Measurements from ENCODE around the gene ACAP3. TPM values are rescaled to one million over a fixed set of nuclear protein-coding genes. Genes with fewer than 3 reads are reported as not detected.
A peak's percentile ranks its signal among the peaks of the same experiment; 100 is the strongest.

Gene ACAP3
- total and polyA plus RNA-seq, 4 donors = 2.7 to 24.8 (median 15.0) TPM

GRCh38 chr1:1356166-1356795, 48.6 kb upstream of the ACAP3 start:
- TF ChIP-seq HNF4G (IDR thresholded peaks at IDR 0.05) (no peak), RXRA (IDR thresholded peaks at IDR 0.05) (no peak), FOXA2 (IDR thresholded peaks at IDR 0.05) (no peak), NR2F2 (IDR thresholded peaks at IDR 0.05) (no peak), SP1 (IDR thresholded peaks at IDR 0.05) (no peak), YY1 (IDR thresholded peaks at IDR 0.05) (no peak), HNF4A (conservative IDR thresholded peaks at IDR 0.05) (no peak), TAF1 (conservative IDR thresholded peaks at IDR 0.05) (no peak), RAD21 (IDR thresholded peaks at IDR 0.05) (no peak), MAX (IDR thresholded peaks at IDR 0.05) (no peak), CTCF (IDR thresholded peaks at IDR 0.05; ENCODE audit: low read depth, low read length, missing input control) (no peak), EGR1 (IDR thresholded peaks at IDR 0.05; ENCODE audit: low read depth in 2 of 2) (no peak), REST (IDR thresholded peaks at IDR 0.05) (no peak)
- TF ChIP-seq, protein P1, sequence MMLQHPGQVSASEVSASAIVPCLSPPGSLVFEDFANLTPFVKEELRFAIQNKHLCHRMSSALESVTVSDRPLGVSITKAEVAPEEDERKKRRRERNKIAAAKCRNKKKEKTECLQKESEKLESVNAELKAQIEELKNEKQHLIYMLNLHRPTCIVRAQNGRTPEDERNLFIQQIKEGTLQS (IDR thresholded peaks at IDR 0.05) = no peak
- TF ChIP-seq, protein P2, sequence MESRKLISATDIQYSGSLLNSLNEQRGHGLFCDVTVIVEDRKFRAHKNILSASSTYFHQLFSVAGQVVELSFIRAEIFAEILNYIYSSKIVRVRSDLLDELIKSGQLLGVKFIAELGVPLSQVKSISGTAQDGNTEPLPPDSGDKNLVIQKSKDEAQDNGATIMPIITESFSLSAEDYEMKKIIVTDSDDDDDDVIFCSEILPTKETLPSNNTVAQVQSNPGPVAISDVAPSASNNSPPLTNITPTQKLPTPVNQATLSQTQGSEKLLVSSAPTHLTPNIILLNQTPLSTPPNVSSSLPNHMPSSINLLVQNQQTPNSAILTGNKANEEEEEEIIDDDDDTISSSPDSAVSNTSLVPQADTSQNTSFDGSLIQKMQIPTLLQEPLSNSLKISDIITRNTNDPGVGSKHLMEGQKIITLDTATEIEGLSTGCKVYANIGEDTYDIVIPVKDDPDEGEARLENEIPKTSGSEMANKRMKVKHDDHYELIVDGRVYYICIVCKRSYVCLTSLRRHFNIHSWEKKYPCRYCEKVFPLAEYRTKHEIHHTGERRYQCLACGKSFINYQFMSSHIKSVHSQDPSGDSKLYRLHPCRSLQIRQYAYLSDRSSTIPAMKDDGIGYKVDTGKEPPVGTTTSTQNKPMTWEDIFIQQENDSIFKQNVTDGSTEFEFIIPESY (IDR thresholded peaks at IDR 0.05) = no peak
- Histone ChIP-seq H3K9ac (ENCODE audit: low read depth in 1 of 2, low read length in 2 of 2) (no peak overlapping the region), H3K4me3 (ENCODE audit: low read depth in 1 of 3, low read length in 3 of 3) (no peak overlapping the region), H3K36me3 (ENCODE audit: control insufficient read depth in 4 of 4, insufficient read depth in 3 of 4, low read depth in 1 of 4, low read length in 3 of 4) (no peaks in the 10 kb centered on the region), H3K27ac (ENCODE audit: low read depth in 1 of 2, low read length in 2 of 2) (no peak overlapping the region), H3K27me3 (ENCODE audit: control insufficient read depth in 4 of 4, insufficient read depth in 4 of 4, low read length in 3 of 4) (peaks cover 0 to 2% (median 0%) of the 10 kb centered on the region in 4 donors), H3K9me3 (ENCODE audit: control insufficient read depth in 4 of 4, low read length in 3 of 4) (no peaks in the 10 kb centered on the region), H3K4me1 (ENCODE audit: control insufficient read depth in 4 of 4, insufficient read depth in 4 of 4, low read length in 3 of 4) (peaks cover 0 to 25% (median 4%) of the 10 kb centered on the region in 4 donors)
- DNase-seq (ENCODE audit: low spot score) = no peak
- WGBS = 55% methylated on average over 8 of the region's 8 CpGs

DNA sequence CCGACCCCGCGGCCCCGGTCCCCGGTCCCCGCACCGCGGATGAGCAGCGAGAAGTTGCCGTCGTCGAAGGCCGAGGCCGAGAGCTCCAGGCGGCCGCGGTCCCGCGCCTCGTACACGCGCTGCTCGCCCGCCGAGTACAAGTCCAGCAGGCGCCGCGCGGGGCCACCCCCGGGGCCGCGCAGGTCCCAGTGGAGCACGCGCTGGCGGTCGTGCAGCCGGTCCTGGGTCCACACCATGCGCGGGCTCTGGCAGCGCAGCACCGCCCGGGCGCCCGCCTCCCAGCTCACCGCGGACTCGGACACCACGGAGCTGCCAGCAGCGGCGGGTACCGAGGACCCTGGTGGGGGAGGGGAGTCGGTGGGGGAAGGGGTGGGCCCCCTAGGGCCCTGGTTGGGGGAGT, 47.7 kb upstream of the ACAP3 start:
- no peak for DNase-seq (ENCODE audit: low spot score)
- Histone ChIP-seq H3K27me3 (ENCODE audit: control insufficient read depth in 4 of 4, insufficient read depth in 4 of 4, low read length in 3 of 4) (peaks cover 0 to 2% (median 0%) of the 10 kb centered on the region in 4 donors), H3K9me3 (ENCODE audit: control insufficient read depth in 4 of 4, low read length in 3 of 4) (no peaks in the 10 kb centered on the region), H3K4me3 (ENCODE audit: low read depth in 1 of 3, low read length in 3 of 3) (peak overlapping the region in 1 of 3 donors; percentile 17), H3K9ac (ENCODE audit: low read depth in 1 of 2, low read length in 2 of 2) (no peak overlapping the region), H3K36me3 (ENCODE audit: control insufficient read depth in 4 of 4, insufficient read depth in 3 of 4, low read depth in 1 of 4, low read length in 3 of 4) (no peaks in the 10 kb centered on the region), H3K4me1 (ENCODE audit: control insufficient read depth in 4 of 4, insufficient read depth in 4 of 4, low read length in 3 of 4) (peaks cover 0 to 25% (median 4%) of the 10 kb centered on the region in 4 donors), H3K27ac (ENCODE audit: low read depth in 1 of 2, low read length in 2 of 2) (no peak overlapping the region)
- 4% methylated on average over 52 of the region's 52 CpGs for WGBS
- TF ChIP-seq TAF1 (conservative IDR thresholded peaks at IDR 0.05) = no peak
- TF ChIP-seq, protein P2 (IDR thresholded peaks at IDR 0.05) = no peak
- no peak for TF ChIP-seq CTCF (IDR thresholded peaks at IDR 0.05; ENCODE audit: low read depth, low read length, missing input control)
- TF ChIP-seq HNF4A (conservative IDR thresholded peaks at IDR 0.05) = no peak
- TF ChIP-seq HNF4G (IDR thresholded peaks at IDR 0.05) = no peak

Measured in liver (tissue), 9 donors.